ENCODE data around the gene DSP. TPM values are rescaled to one million over a fixed set of nuclear protein-coding genes. Genes with fewer than 3 reads are reported as not detected.

DSP gene
- total and polyA plus RNA-seq, 2 donors from 2014 or later, result 14.7 to 96.2 TPM

DNA sequence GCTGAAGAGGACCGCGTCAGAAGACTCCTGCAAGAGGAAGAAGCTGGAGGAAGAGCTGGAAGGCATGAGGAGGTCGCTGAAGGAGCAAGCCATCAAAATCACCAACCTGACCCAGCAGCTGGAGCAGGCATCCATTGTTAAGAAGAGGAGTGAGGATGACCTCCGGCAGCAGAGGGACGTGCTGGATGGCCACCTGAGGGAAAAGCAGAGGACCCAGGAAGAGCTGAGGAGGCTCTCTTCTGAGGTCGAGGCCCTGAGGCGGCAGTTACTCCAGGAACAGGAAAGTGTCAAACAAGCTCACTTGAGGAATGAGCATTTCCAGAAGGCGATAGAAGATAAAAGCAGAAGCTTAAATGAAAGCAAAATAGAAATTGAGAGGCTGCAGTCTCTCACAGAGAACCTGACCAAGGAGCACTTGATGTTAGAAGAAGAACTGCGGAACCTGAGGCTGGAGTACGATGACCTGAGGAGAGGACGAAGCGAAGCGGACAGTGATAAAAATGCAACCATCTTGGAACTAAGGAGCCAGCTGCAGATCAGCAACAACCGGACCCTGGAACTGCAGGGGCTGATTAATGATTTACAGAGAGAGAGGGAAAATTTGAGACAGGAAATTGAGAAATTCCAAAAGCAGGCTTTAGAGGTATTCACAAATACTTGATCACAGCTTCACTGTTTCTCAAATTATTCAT, 39.6 kb downstream of the DSP start:
- DNase-seq (peak in 2 of 5 donors; percentile 54 to 65), FAIRE-seq (no peak)
- no peaks in the 10 kb centered on the region for H3K9me3 ChIP-seq (ENCODE audit: control insufficient read depth in 2 of 3, insufficient read depth in 1 of 3, low read length in 3 of 3)
- intact Hi-C loops (cut with DNase I), result no loop called here
- no peaks in the 10 kb centered on the region for H3K4me1 ChIP-seq (ENCODE audit: control insufficient read depth in 2 of 3, insufficient read depth in 2 of 3, low read depth in 1 of 3, low read length in 3 of 3)
- no peak overlapping the region for H3K4me3 ChIP-seq (ENCODE audit: low read length in 3 of 3)
- H3K27ac ChIP-seq (ENCODE audit: low read depth in 2 of 2, low read length in 2 of 2), result no peak overlapping the region
- H3K9ac ChIP-seq (ENCODE audit: low read length in 3 of 3), result no peak overlapping the region
- H3K36me3 ChIP-seq (ENCODE audit: control insufficient read depth in 2 of 3, insufficient read depth in 3 of 3, low read length in 3 of 3), result peaks cover 3 to 48% (median 29%) of the 10 kb centered on the region in 3 donors
- no peaks in the 10 kb centered on the region for H3K27me3 ChIP-seq (ENCODE audit: control insufficient read depth, insufficient read depth, low read length)
- no peak for TF ChIP-seq CTCF (IDR thresholded peaks at IDR 0.05; ENCODE audit: borderline replicate concordance, extremely low read depth, insufficient read depth)

DNA sequence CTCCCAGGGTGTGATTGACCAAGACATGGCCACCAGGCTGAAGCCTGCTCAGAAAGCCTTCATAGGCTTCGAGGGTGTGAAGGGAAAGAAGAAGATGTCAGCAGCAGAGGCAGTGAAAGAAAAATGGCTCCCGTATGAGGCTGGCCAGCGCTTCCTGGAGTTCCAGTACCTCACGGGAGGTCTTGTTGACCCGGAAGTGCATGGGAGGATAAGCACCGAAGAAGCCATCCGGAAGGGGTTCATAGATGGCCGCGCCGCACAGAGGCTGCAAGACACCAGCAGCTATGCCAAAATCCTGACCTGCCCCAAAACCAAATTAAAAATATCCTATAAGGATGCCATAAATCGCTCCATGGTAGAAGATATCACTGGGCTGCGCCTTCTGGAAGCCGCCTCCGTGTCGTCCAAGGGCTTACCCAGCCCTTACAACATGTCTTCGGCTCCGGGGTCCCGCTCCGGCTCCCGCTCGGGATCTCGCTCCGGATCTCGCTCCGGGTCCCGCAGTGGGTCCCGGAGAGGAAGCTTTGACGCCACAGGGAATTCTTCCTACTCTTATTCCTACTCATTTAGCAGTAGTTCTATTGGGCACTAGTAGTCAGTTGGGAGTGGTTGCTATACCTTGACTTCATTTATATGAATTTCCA, 43.9 kb downstream of the DSP start:
- DNase-seq, result no peak
- no peak for FAIRE-seq

GRCh38 chr6:7587631-7588100, 46.2 kb downstream of the DSP start:
- intact Hi-C loops (cut with DNase I), result no loop called here
- H3K27ac ChIP-seq (ENCODE audit: low read depth in 2 of 2, low read length in 2 of 2), result no peak overlapping the region
- H3K4me1 ChIP-seq (ENCODE audit: control insufficient read depth in 2 of 3, insufficient read depth in 2 of 3, low read depth in 1 of 3, low read length in 3 of 3), result peaks cover 0 to 3% (median 2%) of the 10 kb centered on the region in 3 donors
- no peaks in the 10 kb centered on the region for H3K9me3 ChIP-seq (ENCODE audit: control insufficient read depth in 2 of 3, insufficient read depth in 1 of 3, low read length in 3 of 3)
- no peak for TF ChIP-seq CTCF (IDR thresholded peaks at IDR 0.05; ENCODE audit: borderline replicate concordance, extremely low read depth, insufficient read depth)
- peaks cover 3 to 17% (median 16%) of the 10 kb centered on the region in 3 donors for H3K36me3 ChIP-seq (ENCODE audit: control insufficient read depth in 2 of 3, insufficient read depth in 3 of 3, low read length in 3 of 3)
- FAIRE-seq (no peak), DNase-seq (no peak)
- H3K4me3 ChIP-seq (ENCODE audit: low read length in 3 of 3), result no peak overlapping the region
- H3K9ac ChIP-seq (ENCODE audit: low read length in 3 of 3), result no peak overlapping the region
- H3K27me3 ChIP-seq (ENCODE audit: control insufficient read depth, insufficient read depth, low read length), result no peaks in the 10 kb centered on the region

More for the DNA sequence above, 43.9 kb downstream of the DSP start:
- H3K9ac ChIP-seq (ENCODE audit: low read length in 3 of 3), result no peak overlapping the region
- intact Hi-C loops (cut with DNase I), result no loop called here
- H3K27me3 ChIP-seq (ENCODE audit: control insufficient read depth, insufficient read depth, low read length), result no peaks in the 10 kb centered on the region
- TF ChIP-seq CTCF (IDR thresholded peaks at IDR 0.05; ENCODE audit: borderline replicate concordance, extremely low read depth, insufficient read depth), result no peak
- H3K4me1 ChIP-seq (ENCODE audit: control insufficient read depth in 2 of 3, insufficient read depth in 2 of 3, low read depth in 1 of 3, low read length in 3 of 3), result no peaks in the 10 kb centered on the region
- H3K27ac ChIP-seq (ENCODE audit: low read depth in 2 of 2, low read length in 2 of 2), result no peak overlapping the region
- H3K36me3 ChIP-seq (ENCODE audit: control insufficient read depth in 2 of 3, insufficient read depth in 3 of 3, low read length in 3 of 3), result peaks cover 3 to 23% (median 22%) of the 10 kb centered on the region in 3 donors
- H3K9me3 ChIP-seq (ENCODE audit: control insufficient read depth in 2 of 3, insufficient read depth in 1 of 3, low read length in 3 of 3), result no peaks in the 10 kb centered on the region
- no peak overlapping the region for H3K4me3 ChIP-seq (ENCODE audit: low read length in 3 of 3)
